Right renal pelvis (tissue), 4 donors: ENCODE measurements around the gene DHRS7B. TPM values are rescaled to one million over a fixed set of nuclear protein-coding genes. Genes with fewer than 3 reads are reported as not detected.
"Not testable (repeated sequence)": the region's sequence is repeated elsewhere in the genome, so short reads cannot be mapped to it uniquely, and the experiment has no call there.

Experiments used
- DNase-seq, 4 donors: peaks; one replicate each; pipeline ENCODE4 v3.0.0-alpha.2; 2013; ENCODE audit warnings: low read depth in 4 of 4, low spot score in 3 of 4, missing footprints in 1 of 4
- polyA plus RNA-seq, 4 donors: library from polyadenylated mRNA; unstranded; fragments of 120-200 nt; gene quantifications; one replicate each; pipeline ENCODE4 v1.2.1, GENCODE V29; 2013; ENCODE audit not compliant: insufficient read length in 4 of 4

The DHRS7B gene
- polyA plus RNA-seq, 4 donors = 36.7 to 38.1 (median 37.1) TPM

GRCh38 chr17:21174186-21174585, 47.4 kb downstream of the DHRS7B start:
- DNase-seq = no peak

GRCh38 chr17:21174713-21175112, 47.9 kb downstream of the DHRS7B start:
- DNase-seq = no peak

GRCh38 chr17:21176773-21177395, 50.1 kb downstream of the DHRS7B start:
- DNase-seq = no peak

- no peak for DNase-seq
Measured at GRCh38 chr17:21177401-21177800, 50.6 kb downstream of the DHRS7B start.

- DNase-seq = no peak
Measured at GRCh38 chr17:21177854-21178600, 51.3 kb downstream of the DHRS7B start.

GRCh38 chr17:21183468-21183867, 56.7 kb downstream of the DHRS7B start:
- no peak for DNase-seq

- DNase-seq = no peak
Measured at GRCh38 chr17:21184570-21184969, 57.8 kb downstream of the DHRS7B start.

- DNase-seq = no peak
Measured at GRCh38 chr17:21185061-21185460, 58.3 kb downstream of the DHRS7B start.

- no peak for DNase-seq
Measured at GRCh38 chr17:21186399-21187187, 59.8 kb downstream of the DHRS7B start.

GRCh38 chr17:21189361-21189760, 62.6 kb downstream of the DHRS7B start:
- no peak for DNase-seq

GRCh38 chr17:21190078-21190477, 63.3 kb downstream of the DHRS7B start:
- no peak for DNase-seq

- no peak for DNase-seq
Measured at GRCh38 chr17:21191698-21192097, 64.9 kb downstream of the DHRS7B start.

- DNase-seq = not testable (repeated sequence)
Measured at GRCh38 chr17:21192414-21192813, 65.7 kb downstream of the DHRS7B start.

- DNase-seq = no peak
Measured at GRCh38 chr17:21193031-21193430, 66.3 kb downstream of the DHRS7B start.

- DNase-seq = no peak
Measured at GRCh38 chr17:21194226-21194625, 67.5 kb downstream of the DHRS7B start.

- DNase-seq = no peak
Measured at GRCh38 chr17:21194703-21195102, 67.9 kb downstream of the DHRS7B start.

- DNase-seq = no peak
Measured at GRCh38 chr17:21196126-21196525, 69.4 kb downstream of the DHRS7B start.

GRCh38 chr17:21198411-21198810, 71.6 kb downstream of the DHRS7B start:
- no peak for DNase-seq

- no peak for DNase-seq
Measured at GRCh38 chr17:21199311-21199710, 72.5 kb downstream of the DHRS7B start.

- DNase-seq = no peak
Measured at GRCh38 chr17:21199856-21200255, 73.1 kb downstream of the DHRS7B start.

GRCh38 chr17:21200590-21201297, 74.0 kb downstream of the DHRS7B start:
- no peak for DNase-seq
